ENCODE results near the gene INHBB. TPM values are rescaled to one million over a fixed set of nuclear protein-coding genes. Genes with fewer than 3 reads are reported as not detected.

INHBB gene
- total RNA-seq, 4 donors from 2014 or later = 21.4 to 69.1 (median 62.1) TPM

- TF ChIP-seq CTCF (IDR thresholded peaks at IDR 0.05; ENCODE audit: low read depth) = no peak
These were observed 23.6 kb upstream of the INHBB start for GRCh38 chr2:120322329-120322728.

- TF ChIP-seq CTCF (IDR thresholded peaks at IDR 0.05; ENCODE audit: low read depth) = no peak
These were observed 22.7 kb upstream of the INHBB start for GRCh38 chr2:120323214-120323613.

GRCh38 chr2:120323807-120324399 is 22.0 kb upstream of the INHBB start:
- no peak for TF ChIP-seq CTCF (IDR thresholded peaks at IDR 0.05; ENCODE audit: low read depth)

GRCh38 chr2:120324933-120325332 is 21.0 kb upstream of the INHBB start:
- no peak for TF ChIP-seq CTCF (IDR thresholded peaks at IDR 0.05; ENCODE audit: low read depth)

- no peak for TF ChIP-seq CTCF (IDR thresholded peaks at IDR 0.05; ENCODE audit: low read depth)
These were observed 19.9 kb upstream of the INHBB start for GRCh38 chr2:120326066-120326465.

GRCh38 chr2:120330946-120331822 is 14.8 kb upstream of the INHBB start:
- TF ChIP-seq CTCF (IDR thresholded peaks at IDR 0.05; ENCODE audit: low read depth) = no peak

GRCh38 chr2:120331903-120332302 is 14.0 kb upstream of the INHBB start:
- no peak for TF ChIP-seq CTCF (IDR thresholded peaks at IDR 0.05; ENCODE audit: low read depth)

Data from subcutaneous adipose tissue (tissue), 4 donors.